Ammon's horn (tissue), 1 donor: ENCODE measurements around the gene SLC26A8.
"Not testable (repeated sequence)": the region's sequence is repeated elsewhere in the genome, so short reads cannot be mapped to it uniquely, and the experiment has no call there.

Experiments
- DNase-seq: peaks from one replicate; pipeline ENCODE4 v3.0.0-alpha.2; 2016; ENCODE audit warnings: low spot score

SLC26A8 gene

GRCh38 chr6:35993150-35993549, 31.3 kb downstream of the SLC26A8 start:
- no peak for DNase-seq

- DNase-seq = not testable (repeated sequence)
Observed at GRCh38 chr6:35988047-35988446, 36.4 kb downstream of the SLC26A8 start.

- DNase-seq = no peak
Observed at GRCh38 chr6:35984701-35985100, 39.7 kb downstream of the SLC26A8 start.

GRCh38 chr6:35980991-35981645, 43.3 kb downstream of the SLC26A8 start:
- no peak for DNase-seq

GRCh38 chr6:35980126-35980525, 44.3 kb downstream of the SLC26A8 start:
- not testable (repeated sequence) for DNase-seq

GRCh38 chr6:35977308-35977707, 47.1 kb downstream of the SLC26A8 start:
- DNase-seq = peak; percentile 40

- no peak for DNase-seq
Observed at GRCh38 chr6:35973670-35974222, 50.7 kb downstream of the SLC26A8 start.

GRCh38 chr6:35972471-35973367, 51.7 kb downstream of the SLC26A8 start:
- DNase-seq = peak; percentile 17

- peak; percentile 28 for DNase-seq
Observed at GRCh38 chr6:35970181-35970580, 54.3 kb downstream of the SLC26A8 start.

GRCh38 chr6:35969646-35970045, 54.8 kb downstream of the SLC26A8 start:
- no peak for DNase-seq

GRCh38 chr6:35968821-35969220, 55.6 kb downstream of the SLC26A8 start:
- DNase-seq = no peak

GRCh38 chr6:35967076-35967774, 57.2 kb downstream of the SLC26A8 start:
- DNase-seq = peak; percentile 48

GRCh38 chr6:35962779-35963560, 61.5 kb downstream of the SLC26A8 start:
- DNase-seq = no peak

GRCh38 chr6:35960187-35960586, 64.3 kb downstream of the SLC26A8 start:
- DNase-seq = no peak

GRCh38 chr6:35955970-35956369, 68.5 kb downstream of the SLC26A8 start:
- DNase-seq = no peak

GRCh38 chr6:35955521-35955920, 68.9 kb downstream of the SLC26A8 start:
- no peak for DNase-seq

- no peak for DNase-seq
Observed at GRCh38 chr6:35955071-35955470, 69.4 kb downstream of the SLC26A8 start.

GRCh38 chr6:35954333-35954732, 70.1 kb downstream of the SLC26A8 start:
- DNase-seq = no peak

- DNase-seq = no peak
Observed at GRCh38 chr6:35948725-35949124, 75.7 kb downstream of the SLC26A8 start.

- no peak for DNase-seq
Observed at GRCh38 chr6:35945650-35946025, 78.8 kb downstream of the SLC26A8 start.

GRCh38 chr6:35943390-35943789, 81.1 kb downstream of the SLC26A8 start:
- DNase-seq = no peak

GRCh38 chr6:35942355-35942754, 82.1 kb downstream of the SLC26A8 start:
- DNase-seq = no peak
